Activated CD8-positive, alpha-beta memory T cell treated with anti-CD3 and anti-CD28 coated beads, Interleukin-2, amount 50 U/mL, for 4 hours (primary cell): ENCODE measurements around the gene FLVCR2.
"Not testable (repeated sequence)": the region's sequence is repeated elsewhere in the genome, so short reads cannot be mapped to it uniquely, and the experiment has no call there.

ENCODE experiments used
- DNase-seq: peaks from one replicate; pipeline ENCODE4 v3.0.0-alpha.2; 2020

The FLVCR2 gene

DNA sequence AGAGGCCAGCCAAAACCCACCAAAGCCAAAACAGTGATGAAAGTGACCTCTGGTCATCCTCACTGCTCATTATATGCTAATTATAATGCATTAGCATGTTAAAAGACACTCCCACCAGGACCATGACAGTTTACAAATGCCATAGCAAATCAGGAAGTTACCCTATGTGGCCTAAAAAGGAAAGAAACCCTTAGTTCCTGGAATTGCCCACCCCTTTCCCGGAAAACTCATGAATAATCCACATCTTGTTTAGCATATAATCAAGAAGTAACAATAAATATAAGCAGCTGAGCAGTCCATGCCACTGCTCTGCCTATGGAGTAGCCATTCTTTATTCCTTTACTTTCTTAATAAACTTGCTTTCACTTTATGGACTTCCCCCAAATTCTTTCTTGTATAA, 21.7 kb downstream of the FLVCR2 start:
- not testable (repeated sequence) for DNase-seq

DNA sequence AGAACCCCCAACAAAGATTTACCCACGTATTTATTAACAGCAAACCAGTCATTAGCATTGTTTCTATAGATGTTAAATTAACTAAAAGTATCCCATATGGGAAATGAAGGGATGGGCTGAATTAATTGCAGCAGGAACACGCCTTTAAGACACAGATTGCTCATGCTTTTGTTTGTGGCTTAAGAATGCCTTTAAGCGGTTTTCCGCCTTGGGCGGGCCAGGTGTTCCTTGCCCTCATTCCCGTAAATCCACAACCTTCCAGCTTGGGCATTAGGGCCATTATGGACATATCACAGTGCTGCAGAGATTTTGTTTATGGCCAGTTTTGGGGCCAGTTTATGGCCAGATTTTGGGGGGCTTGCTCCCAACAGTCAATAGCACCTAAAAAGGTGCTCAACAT, 22.6 kb downstream of the FLVCR2 start:
- not testable (repeated sequence) for DNase-seq

DNA sequence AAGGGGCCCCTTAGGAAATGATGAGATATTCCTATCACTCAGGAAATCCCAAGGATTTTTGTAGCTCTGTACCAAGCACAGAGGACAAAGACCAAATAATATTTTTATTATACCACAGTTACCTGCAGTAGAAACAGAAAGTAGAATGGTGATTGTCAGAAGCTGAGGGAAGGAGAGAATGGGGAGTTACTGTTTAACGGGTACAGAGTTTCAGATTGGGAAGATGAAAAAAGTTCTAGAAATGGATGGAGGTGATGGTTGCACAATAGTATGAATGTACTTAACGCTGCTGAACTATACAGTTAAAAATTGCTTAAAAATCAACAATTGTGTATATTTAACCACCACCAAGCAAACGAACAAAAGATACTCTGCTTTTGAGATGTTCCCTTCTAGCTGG, 24.1 kb downstream of the FLVCR2 start:
- no peak for DNase-seq

DNA sequence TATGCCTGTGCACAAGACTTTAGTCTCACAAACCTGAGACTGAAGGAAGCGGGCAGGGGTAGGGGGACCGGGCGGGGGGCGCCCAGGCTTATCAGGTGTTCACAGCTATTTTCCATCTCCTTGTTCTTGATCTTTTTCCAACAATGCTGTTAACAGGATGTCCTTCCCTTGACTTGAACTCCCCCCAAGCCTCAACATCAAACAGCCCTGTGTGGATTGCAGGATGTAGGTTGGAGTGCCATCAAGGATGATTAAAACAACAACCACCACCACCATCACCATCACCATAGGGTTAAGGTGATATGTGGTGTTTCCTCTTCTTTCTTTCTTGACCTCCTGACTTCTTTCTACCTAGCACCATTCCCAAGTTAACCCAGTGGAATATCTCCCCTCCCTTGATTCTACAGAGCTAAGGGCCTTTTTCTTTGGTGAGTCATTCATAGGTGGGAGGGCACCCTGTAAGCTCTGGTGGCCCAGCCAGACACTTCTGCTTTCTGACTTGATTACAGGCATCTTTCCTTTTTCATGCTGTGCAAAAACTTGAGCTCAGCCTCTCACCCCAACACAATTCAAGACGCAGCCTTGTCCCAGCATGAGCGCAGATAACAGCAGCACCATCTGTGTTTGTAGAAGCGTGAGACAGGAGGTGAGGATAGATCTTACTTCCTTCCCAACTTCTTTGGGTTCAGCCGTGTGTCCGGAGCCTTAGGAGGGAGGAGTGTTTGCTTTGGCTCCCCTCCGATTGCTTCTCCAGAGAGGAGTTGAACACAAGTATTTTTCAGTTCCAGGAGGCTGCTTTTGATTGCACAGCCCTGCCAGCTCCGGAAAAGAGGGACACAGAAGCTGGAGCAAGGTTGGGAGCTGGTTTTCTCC, 26.8 kb downstream of the FLVCR2 start:
- no peak for DNase-seq

DNA sequence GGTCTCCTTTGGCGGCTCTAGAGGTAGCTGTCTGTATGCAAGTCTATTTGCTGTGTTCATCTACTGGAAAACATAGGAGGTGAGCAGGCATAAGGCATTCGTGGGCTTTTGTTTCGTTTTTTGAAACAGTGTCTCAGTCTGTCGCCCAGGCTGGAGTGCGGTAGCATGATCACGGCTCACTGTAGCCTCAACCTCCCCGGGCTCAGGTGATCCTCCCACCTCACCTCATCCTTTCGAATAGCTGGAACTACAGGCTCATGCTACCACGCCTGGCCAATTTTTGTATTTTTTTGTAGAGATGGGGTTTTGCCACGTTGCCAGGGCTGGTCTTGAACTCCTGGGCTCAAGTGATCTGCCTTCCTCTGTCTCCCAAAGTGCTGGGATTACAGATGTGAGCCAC, 27.5 kb downstream of the FLVCR2 start:
- DNase-seq: no peak

DNA sequence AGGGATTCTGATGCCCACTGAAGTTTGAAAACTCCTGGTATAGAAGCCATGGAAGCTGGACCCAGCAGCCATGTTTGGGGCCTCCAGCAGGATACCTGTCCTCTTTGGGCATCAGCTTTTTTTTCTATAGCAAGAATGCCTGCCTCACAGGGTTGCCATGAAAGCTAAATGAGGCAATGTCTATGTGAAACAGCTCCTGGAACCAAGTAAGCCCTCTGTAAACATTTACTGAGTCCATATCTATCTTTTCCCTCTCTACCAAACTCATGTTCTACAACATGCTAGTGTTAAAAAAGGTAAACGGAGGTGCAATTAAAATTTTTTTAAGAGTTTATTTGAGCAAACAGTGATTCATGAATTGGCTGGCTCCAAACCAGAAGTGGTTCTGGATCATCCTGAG, 28.6 kb downstream of the FLVCR2 start:
- DNase-seq: no peak

DNA sequence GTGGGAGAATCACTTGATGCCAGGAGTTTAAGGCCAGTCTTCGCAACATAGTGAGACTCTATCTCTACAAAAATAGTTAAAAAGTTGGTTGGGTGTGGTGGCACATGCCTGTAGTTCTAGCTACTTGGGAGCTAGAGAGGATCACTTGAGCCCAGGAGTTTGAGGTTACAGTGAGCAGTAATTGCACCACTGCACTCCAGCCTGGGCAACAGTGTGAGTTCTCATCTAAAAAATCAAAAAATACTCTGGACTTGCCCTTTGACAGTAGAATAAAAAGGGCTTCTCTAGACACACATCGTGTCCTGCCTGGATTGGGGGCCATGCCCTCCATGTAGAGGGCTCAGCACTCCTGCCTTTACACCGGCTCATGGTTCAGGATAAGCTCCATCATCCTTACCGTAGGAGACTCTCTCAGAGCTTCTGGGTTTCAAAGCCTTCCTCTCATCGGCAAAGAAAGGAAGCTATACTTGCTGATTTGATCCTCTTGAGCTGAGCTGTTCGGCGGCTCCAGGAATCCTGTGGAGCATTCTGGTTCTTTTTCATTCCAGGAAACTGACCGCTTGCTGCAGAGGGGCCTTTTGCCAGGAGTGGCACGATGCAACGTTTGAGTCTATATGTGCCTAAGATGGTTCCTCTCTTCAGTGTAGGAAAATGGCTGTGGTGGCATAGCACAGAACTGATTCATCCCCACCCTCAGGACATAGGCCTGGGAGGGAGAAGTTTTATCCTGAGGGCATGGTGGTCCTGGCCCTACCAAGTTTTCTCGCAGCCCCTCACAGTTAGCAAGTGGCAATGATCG, 29.6 kb downstream of the FLVCR2 start:
- no peak for DNase-seq

DNA sequence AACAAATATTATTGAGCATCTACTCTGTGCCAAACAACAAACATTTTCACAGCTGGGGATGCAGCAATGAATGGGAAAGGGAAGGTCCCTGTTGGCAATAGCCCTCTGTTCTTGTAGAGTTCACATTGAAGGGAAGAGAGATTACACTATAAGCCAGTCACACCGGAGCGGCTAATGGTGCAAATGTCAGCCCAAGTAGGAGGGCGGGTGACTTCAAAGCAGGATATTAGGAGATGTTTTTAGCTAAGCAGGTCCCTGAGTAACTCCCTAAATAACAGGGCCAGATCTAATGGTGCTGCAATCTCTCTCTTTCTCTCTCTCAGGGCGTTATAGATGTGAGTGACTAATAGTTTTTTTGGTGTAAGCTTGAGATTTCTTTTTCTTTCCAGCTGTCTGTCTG, 30.7 kb downstream of the FLVCR2 start:
- no peak for DNase-seq

GRCh38 chr14:75609606-75610475, 31.4 kb downstream of the FLVCR2 start:
- DNase-seq: no peak

DNA sequence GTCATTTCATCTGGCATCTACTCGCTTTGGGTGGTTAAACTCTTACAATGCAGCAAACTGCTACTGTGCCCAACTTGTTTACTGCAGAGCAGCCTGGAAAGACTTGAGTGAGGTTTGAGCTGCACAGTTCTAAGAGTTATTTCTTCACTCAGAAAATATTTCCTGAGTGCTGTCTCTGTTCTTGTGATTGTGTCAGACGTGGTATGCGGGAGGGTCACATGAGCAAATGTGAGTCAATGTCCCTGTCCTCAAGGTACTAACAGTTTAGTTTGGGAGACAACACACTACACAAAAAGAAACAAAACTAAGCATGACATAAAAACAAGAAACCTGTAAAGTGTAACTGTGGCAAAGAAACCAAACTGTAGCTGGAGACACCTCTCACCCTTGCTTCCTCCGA, 32.4 kb downstream of the FLVCR2 start:
- no peak for DNase-seq

DNA sequence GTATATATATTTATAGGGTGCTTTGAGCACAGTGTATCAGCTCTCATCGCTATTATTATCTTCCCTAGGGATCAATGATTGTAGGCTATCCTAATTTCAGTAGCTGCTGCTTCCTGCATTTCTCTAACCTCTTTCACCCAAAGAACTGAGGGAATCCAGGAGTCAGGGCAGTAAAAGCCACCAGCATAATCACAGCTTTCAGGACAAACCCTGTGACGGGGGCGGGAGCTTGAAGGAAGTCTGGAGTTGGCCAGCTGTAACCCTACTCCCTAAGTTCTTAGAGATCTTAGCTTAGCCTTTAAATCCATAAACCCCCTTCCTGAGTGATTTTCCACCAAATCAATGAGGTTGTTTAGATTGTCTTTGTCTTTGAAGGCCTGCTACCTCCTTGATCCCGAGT, 33.7 kb downstream of the FLVCR2 start:
- DNase-seq: no peak

DNA sequence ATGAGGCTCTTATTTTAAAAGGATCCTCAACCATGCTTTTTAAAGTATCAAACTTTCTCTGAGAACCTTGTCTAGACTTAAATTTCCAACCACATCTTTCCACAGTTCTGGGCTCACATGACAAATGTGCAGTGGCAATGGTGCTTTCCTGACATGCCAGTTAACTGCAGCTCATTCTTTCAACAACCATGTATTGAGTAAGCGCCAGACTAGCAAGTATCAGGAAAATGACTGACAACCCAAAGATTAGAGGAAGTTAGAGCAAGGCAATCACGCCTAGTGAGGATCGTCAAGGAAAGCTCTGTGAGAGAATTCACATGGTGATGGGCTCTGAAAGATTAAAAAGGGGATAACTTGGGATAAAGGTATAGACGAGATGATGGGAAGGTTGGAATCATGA, 35.8 kb downstream of the FLVCR2 start:
- DNase-seq: no peak

DNA sequence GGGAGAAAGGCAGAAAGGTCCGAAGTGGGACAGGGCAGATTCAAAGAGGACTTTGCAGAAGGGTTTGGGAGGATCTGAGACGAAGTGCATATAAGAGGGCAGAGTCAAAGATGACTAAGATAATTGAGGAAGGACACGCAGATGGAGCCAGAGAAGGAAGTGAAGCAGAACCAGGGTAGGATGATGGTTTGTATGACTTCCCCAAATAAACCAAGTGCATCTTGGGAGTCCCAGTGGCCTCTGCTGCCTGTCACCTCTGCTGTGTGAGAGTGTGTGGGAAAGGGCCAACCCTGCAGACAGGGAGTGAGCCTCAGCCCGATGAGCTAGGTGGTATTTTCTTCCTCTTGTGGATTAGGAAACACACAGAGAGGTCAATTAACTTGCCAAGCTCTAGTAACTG, 36.8 kb downstream of the FLVCR2 start:
- no peak for DNase-seq

- no peak for DNase-seq
Observed at GRCh38 chr14:75619548-75619947, 41.1 kb downstream of the FLVCR2 start.

GRCh38 chr14:75625034-75625433, 46.6 kb downstream of the FLVCR2 start:
- DNase-seq: no peak

GRCh38 chr14:75626396-75626795, 48.0 kb downstream of the FLVCR2 start:
- DNase-seq: no peak

DNA sequence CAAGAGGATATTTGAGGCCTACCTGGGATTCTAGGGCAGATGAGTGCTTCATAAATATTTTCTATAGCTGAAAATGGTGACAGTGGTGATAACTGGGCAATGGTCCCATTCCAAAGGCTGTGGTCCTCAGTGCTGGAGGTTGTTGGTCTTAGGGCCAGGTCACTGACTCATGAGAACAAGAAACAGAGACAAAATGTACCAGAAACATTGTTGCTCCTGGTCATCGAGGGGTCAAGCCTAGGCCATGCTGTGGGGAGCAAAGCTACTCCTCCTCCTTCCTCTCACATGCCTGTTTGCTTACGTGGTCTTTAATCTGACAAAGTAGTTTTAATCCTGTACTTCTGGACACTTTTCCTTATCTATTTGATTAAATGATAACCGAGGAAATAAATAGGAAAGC, 48.4 kb downstream of the FLVCR2 start:
- no peak for DNase-seq

- no peak for DNase-seq
Observed at GRCh38 chr14:75627406-75627805, 49.0 kb downstream of the FLVCR2 start.

GRCh38 chr14:75628816-75629215, 50.4 kb downstream of the FLVCR2 start:
- DNase-seq: no peak

DNA sequence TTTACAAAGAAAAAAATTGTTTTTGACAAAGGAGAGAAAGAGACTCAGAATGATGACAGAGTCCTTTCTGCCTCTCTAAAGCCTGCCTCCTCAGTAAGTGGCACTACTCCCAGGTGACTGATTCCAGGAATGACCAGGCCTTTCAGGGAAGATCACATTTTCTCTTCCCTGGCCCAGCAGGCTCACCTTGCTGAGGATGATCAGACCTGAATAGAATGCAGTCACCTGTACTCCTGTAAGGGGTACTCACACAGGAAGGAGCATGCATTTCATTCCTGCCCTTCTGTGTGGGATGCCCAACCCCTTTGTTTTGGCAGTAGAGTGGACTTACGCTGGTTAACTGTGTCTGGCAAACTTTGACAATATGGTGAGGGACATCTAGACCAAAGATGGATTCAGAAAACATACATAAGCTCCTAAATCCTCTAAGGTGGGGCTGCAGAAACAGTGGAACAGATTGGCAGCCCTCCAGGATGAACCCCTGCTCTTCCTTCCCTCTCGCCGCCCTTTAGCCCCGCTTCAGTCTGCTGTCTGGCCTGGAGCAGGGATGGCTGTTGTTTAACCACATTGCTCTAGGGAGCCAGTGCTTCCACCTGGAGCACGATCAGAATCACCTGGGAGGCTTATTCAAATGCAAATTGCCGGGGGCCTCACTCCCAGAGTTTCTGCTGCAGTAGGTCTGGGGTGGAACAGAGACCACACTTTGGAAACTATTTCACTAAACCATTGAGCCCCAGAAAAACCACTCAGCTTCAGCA, 52.5 kb downstream of the FLVCR2 start:
- no peak for DNase-seq

- no peak for DNase-seq
Observed at GRCh38 chr14:75631453-75631831, 53.0 kb downstream of the FLVCR2 start.

- DNase-seq: no peak
Observed at GRCh38 chr14:75634848-75635247, 56.4 kb downstream of the FLVCR2 start.
